Testis (tissue), 2 donors: Measurements from ENCODE around the gene KCNK2.

Experiments used
- POLR2A ChIP-seq: fragments of 450-650 bp; IDR thresholded peaks from one replicate; pipeline ENCODE4 v1.6.1; 2017; ENCODE audit warnings: antibody characterized with exemption, mild to moderate bottlenecking, moderate library complexity
- TF ChIP-seq, protein P1 (sequence below), 3 experiments: fragments of 450-650 bp in 2 of 3; fragments of 200-600 bp in 1 of 3; sonication (generic) in 1 of 3; IDR thresholded peaks; one replicate each; pipeline ENCODE4 v1.5.1; 2016 to 2019; ENCODE audit warnings: antibody characterized with exemption in 3 of 3, mild to moderate bottlenecking in 2 of 3, moderate library complexity in 1 of 3

DNA sequence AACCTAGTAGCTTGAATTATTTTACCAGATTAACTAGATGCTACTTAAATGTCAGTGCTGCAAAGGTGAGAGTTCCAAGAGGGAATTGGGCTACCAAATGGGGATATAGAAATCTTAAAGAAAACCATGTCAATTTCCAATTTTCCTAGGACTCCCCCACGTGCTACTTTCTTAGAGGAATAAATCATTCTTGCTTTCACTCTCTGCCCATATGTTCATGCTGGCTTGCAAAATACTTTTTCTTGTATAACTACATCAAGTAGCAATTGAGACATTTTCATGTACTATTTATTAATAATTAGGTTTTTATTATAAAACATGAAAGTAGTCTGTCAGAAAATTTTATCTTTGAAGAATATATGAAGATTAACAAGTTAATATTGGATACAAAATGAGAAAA lies 11.8 kb downstream of the KCNK2 start:
- TF ChIP-seq, protein P1, sequence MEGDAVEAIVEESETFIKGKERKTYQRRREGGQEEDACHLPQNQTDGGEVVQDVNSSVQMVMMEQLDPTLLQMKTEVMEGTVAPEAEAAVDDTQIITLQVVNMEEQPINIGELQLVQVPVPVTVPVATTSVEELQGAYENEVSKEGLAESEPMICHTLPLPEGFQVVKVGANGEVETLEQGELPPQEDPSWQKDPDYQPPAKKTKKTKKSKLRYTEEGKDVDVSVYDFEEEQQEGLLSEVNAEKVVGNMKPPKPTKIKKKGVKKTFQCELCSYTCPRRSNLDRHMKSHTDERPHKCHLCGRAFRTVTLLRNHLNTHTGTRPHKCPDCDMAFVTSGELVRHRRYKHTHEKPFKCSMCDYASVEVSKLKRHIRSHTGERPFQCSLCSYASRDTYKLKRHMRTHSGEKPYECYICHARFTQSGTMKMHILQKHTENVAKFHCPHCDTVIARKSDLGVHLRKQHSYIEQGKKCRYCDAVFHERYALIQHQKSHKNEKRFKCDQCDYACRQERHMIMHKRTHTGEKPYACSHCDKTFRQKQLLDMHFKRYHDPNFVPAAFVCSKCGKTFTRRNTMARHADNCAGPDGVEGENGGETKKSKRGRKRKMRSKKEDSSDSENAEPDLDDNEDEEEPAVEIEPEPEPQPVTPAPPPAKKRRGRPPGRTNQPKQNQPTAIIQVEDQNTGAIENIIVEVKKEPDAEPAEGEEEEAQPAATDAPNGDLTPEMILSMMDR (IDR thresholded peaks at IDR 0.05): no peak
- no peak for TF ChIP-seq POLR2A
